SU-DHL-6 (cell line): Measurements from ENCODE around the gene ITGB8.

Experiments
- H2AFZ ChIP-seq: fragments of 200-600 bp; sonication (generic); 2 replicates; pipeline ENCODE4 v1.6.1; 2014; ENCODE audit warnings: low read depth, mild to moderate bottlenecking, moderate library complexity, mixed read lengths, antibody characterized with exemption, low read length; ENCODE audit not compliant: severe bottlenecking
- H3F3A ChIP-seq: fragments of 200-600 bp; shearing (Covaris generic); 2 replicates; pipeline ENCODE4 v1.6.0; 2016; ENCODE audit warnings: antibody characterized with exemption, mild to moderate bottlenecking; ENCODE audit not compliant: insufficient read depth
- H3K27ac ChIP-seq: fragments of 200-600 bp; sonication (generic); 2 replicates; pipeline ENCODE4 v1.5.1; 2016; ENCODE audit warnings: low read depth, mild to moderate bottlenecking, low read length, moderate library complexity, mixed read lengths
- H3K27me3 ChIP-seq: fragments of 200-600 bp; sonication (generic), shearing (Covaris generic); 2 replicates; pipeline ENCODE4 v1.6.0; 2014; ENCODE audit warnings: mild to moderate bottlenecking, low read length
- H3K36me3 ChIP-seq: fragments of 200-600 bp; sonication (generic); 2 replicates; pipeline ENCODE4 v1.6.1; 2014; ENCODE audit warnings: mild to moderate bottlenecking, low read length, mixed read lengths
- H3K4me2 ChIP-seq: fragments of 300-600, 200-600 bp; shearing (Covaris generic), sonication (generic); 2 replicates; pipeline ENCODE4 v1.6.0; 2014; ENCODE audit warnings: low read length, low read depth, mild to moderate bottlenecking; ENCODE audit not compliant: poor library complexity, severe bottlenecking
- H3K4me3 ChIP-seq: fragments of 200-600 bp; sonication (generic); 2 replicates; pipeline ENCODE4 v1.5.1; 2014; ENCODE audit warnings: antibody characterized with exemption, low read length, mild to moderate bottlenecking, mixed read lengths; ENCODE audit not compliant: insufficient read depth, poor library complexity, severe bottlenecking
- H3K79me2 ChIP-seq: fragments of 200-600 bp; sonication (generic); 2 replicates; pipeline ENCODE4 v1.6.1; 2014; ENCODE audit warnings: mild to moderate bottlenecking, low read length, moderate library complexity; ENCODE audit not compliant: insufficient read depth
- H3K9ac ChIP-seq: fragments of 200-600 bp; sonication (generic); 2 replicates; pipeline ENCODE4 v1.7.0; 2014; ENCODE audit warnings: mild to moderate bottlenecking, low read length
- H3K9me2 ChIP-seq: fragments of 200-600 bp; sonication (generic); replicated peaks from 2 replicates; pipeline ENCODE4 v1.6.1; 2014; ENCODE audit warnings: low read length; ENCODE audit not compliant: insufficient read depth
- H3K9me3 ChIP-seq: fragments of 200-600 bp; sonication (generic); 2 replicates; pipeline ENCODE4 v1.6.1; 2014; ENCODE audit warnings: low read length, mixed read lengths; ENCODE audit not compliant: insufficient read depth
- H4K20me1 ChIP-seq: fragments of 200-600 bp; sonication (generic); 2 replicates; pipeline ENCODE4 v1.6.1; 2014; ENCODE audit warnings: low read depth, mild to moderate bottlenecking, antibody characterized with exemption, low read length, moderate library complexity, mixed read lengths
- CTCF ChIP-seq: fragments of 200-600 bp; sonication (generic); IDR thresholded peaks from one replicate; pipeline ENCODE4 v1.5.1; 2017; ENCODE audit warnings: antibody characterized with exemption, mild to moderate bottlenecking, low read length, moderate library complexity; ENCODE audit not compliant: insufficient read depth, poor library complexity, severe bottlenecking
- EZH2phosphoT487 ChIP-seq: fragments of 200-600 bp; sonication (generic), shearing (Covaris generic); conservative IDR thresholded peaks from 2 replicates; pipeline ENCODE4 v1.6.1; 2018; ENCODE audit warnings: mild to moderate bottlenecking, antibody characterized with exemption, low read length, moderate library complexity, mixed read lengths

ITGB8 gene

GRCh38 chr7:20456701-20457100, 126.0 kb downstream of the ITGB8 start:
- Histone ChIP-seq H3F3A (no peaks in the 10 kb centered on the region), H3K79me2 (no peaks in the 10 kb centered on the region), H4K20me1 (no peaks in the 10 kb centered on the region), H3K4me3 (no peak overlapping the region), H3K27ac (no peak overlapping the region), H3K9ac (no peak overlapping the region), H3K27me3 (no peaks in the 10 kb centered on the region), H3K9me2 (no peaks in the 10 kb centered on the region), H3K36me3 (no peaks in the 10 kb centered on the region), H3K4me2 (no peak overlapping the region), H2AFZ (no peak overlapping the region), H3K9me3 (no peaks in the 10 kb centered on the region)
- no peak for TF ChIP-seq EZH2phosphoT487
- TF ChIP-seq CTCF, result no peak

GRCh38 chr7:20458521-20458920, 127.8 kb downstream of the ITGB8 start:
- Histone ChIP-seq H3K9me3 (no peaks in the 10 kb centered on the region), H4K20me1 (no peaks in the 10 kb centered on the region), H2AFZ (no peak overlapping the region), H3K27ac (no peak overlapping the region), H3K9me2 (no peaks in the 10 kb centered on the region), H3F3A (no peaks in the 10 kb centered on the region), H3K4me2 (no peak overlapping the region), H3K4me3 (no peak overlapping the region), H3K9ac (no peak overlapping the region), H3K27me3 (no peaks in the 10 kb centered on the region), H3K36me3 (no peaks in the 10 kb centered on the region), H3K79me2 (no peaks in the 10 kb centered on the region)
- no peak for TF ChIP-seq CTCF

- no peaks in the 10 kb centered on the region for H4K20me1 ChIP-seq
- no peaks in the 10 kb centered on the region for H3F3A ChIP-seq
- H2AFZ ChIP-seq, result no peak overlapping the region
- no peaks in the 10 kb centered on the region for H3K9me2 ChIP-seq
- H3K27me3 ChIP-seq, result no peaks in the 10 kb centered on the region
- H3K79me2 ChIP-seq, result no peaks in the 10 kb centered on the region
- TF ChIP-seq EZH2phosphoT487 (no peak), CTCF (no peak)
- no peak overlapping the region for H3K9ac ChIP-seq
- H3K36me3 ChIP-seq, result no peaks in the 10 kb centered on the region
- no peaks in the 10 kb centered on the region for H3K9me3 ChIP-seq
- no peak overlapping the region for H3K27ac ChIP-seq
- H3K4me2 ChIP-seq, result no peak overlapping the region
- H3K4me3 ChIP-seq, result no peak overlapping the region
These were observed 128.7 kb downstream of the ITGB8 start for GRCh38 chr7:20459419-20459818.

GRCh38 chr7:20464891-20465290, 134.2 kb downstream of the ITGB8 start:
- Histone ChIP-seq H2AFZ (no peak overlapping the region), H3K9ac (no peak overlapping the region), H3K4me3 (no peak overlapping the region), H3K27ac (no peak overlapping the region), H3K36me3 (no peaks in the 10 kb centered on the region), H3K27me3 (no peaks in the 10 kb centered on the region), H4K20me1 (no peaks in the 10 kb centered on the region), H3K4me2 (no peak overlapping the region), H3K9me3 (no peaks in the 10 kb centered on the region), H3K79me2 (no peaks in the 10 kb centered on the region), H3K9me2 (no peaks in the 10 kb centered on the region), H3F3A (no peaks in the 10 kb centered on the region)
- no peak for TF ChIP-seq EZH2phosphoT487
